Prostate gland (tissue), 2 donors: ENCODE results near the gene CEACAM4. TPM values are rescaled to one million over a fixed set of nuclear protein-coding genes. Genes with fewer than 3 reads are reported as not detected.
"Not testable (repeated sequence)": the region's sequence is repeated elsewhere in the genome, so short reads cannot be mapped to it uniquely, and the experiment has no call there.

Experiments
- DNase-seq: peaks from one replicate; pipeline ENCODE4 v3.0.0-alpha.2; 2019; ENCODE audit warnings: low spot score
- H3K27ac ChIP-seq, 2 donors: fragments of 200-600 bp; sonication (generic); 2 replicates each; pipeline ENCODE4 v1.5.1; 2017 to 2019
- H3K27me3 ChIP-seq: fragments of 200-600 bp; sonication (generic); replicated peaks from 2 replicates; pipeline ENCODE4 v1.5.1; 2019; ENCODE audit not compliant: insufficient read depth
- H3K36me3 ChIP-seq, 2 donors: fragments of 200-600 bp; sonication (generic); 1 replicate in 1 of 2; 2 replicates in 1 of 2; pipeline versions ENCODE4 v1.5.1 to v1.8.1; 2017 to 2019
- H3K4me1 ChIP-seq: fragments of 200-600 bp; sonication (generic); replicated peaks from 2 replicates; pipeline ENCODE4 v1.5.1; 2019
- H3K4me3 ChIP-seq, 2 donors: fragments of 200-600 bp; sonication (generic); 2 replicates each; pipeline ENCODE4 v1.5.1; 2017 to 2019
- H3K9me3 ChIP-seq: fragments of 200-600 bp; sonication (generic); 2 replicates; pipeline ENCODE4 v1.5.1; 2017
- CTCF ChIP-seq, 4 experiments: fragments of 200-600 bp in 2 of 4; fragments of 450-650 bp in 2 of 4; sonication (generic) in 2 of 4; IDR thresholded peaks; 1 replicate in 3 of 4; 2 replicates in 1 of 4; pipeline ENCODE4 v1.5.1; 2016 to 2019; ENCODE audit warnings: antibody characterized with exemption in 4 of 4, mild to moderate bottlenecking in 2 of 4, moderate library complexity in 2 of 4
- POLR2A ChIP-seq: fragments of 450-650 bp; IDR thresholded peaks from one replicate; pipeline ENCODE4 v1.6.1; 2016; ENCODE audit warnings: antibody characterized with exemption, mild to moderate bottlenecking
- POLR2AphosphoS5 ChIP-seq: sonication (generic); formaldehyde crosslinking; IDR thresholded peaks from one replicate; pipeline ENCODE4 v1.6.1; 2017; ENCODE audit warnings: antibody characterized with exemption
- WGBS: methylation state at CpG from one replicate; pipeline ENCODE4 v1.1.5; 2018; 5-methylcytosine and 5-hydroxymethylcytosine counted together
- intact Hi-C: fragments of 100-400 bp; cut with DNase I; formaldehyde crosslinking; loops from one replicate; pipeline ENCODE4 v1.14.2; 2022
- total RNA-seq, 2 donors: library from RNA; depleted of rRNA; stranded (reverse); fragments of >200 nt; gene quantifications; one replicate each; pipeline ENCODE4 v1.1.0, GENCODE V29; 2016

The CEACAM4 gene
- total RNA-seq, 2 donors from 2014 or later: 0.59 to 1.0 TPM

GRCh38 chr19:41657157-41657556, 30.3 kb upstream of the CEACAM4 start:
- no peaks in the 10 kb centered on the region for H3K9me3 ChIP-seq
- no peak for DNase-seq
- H3K4me1 ChIP-seq: no peaks in the 10 kb centered on the region
- H3K36me3 ChIP-seq: no peaks in the 10 kb centered on the region
- no peak for TF ChIP-seq CTCF (IDR thresholded peaks at IDR 0.05)
- no peak for TF ChIP-seq POLR2A
- TF ChIP-seq POLR2AphosphoS5: no peak
- 38% methylated on average over 2 of the region's 2 CpGs for WGBS
- intact Hi-C loops: no loop called here
- H3K27ac ChIP-seq: no peak overlapping the region
- no peaks in the 10 kb centered on the region for H3K27me3 ChIP-seq
- no peak overlapping the region for H3K4me3 ChIP-seq

- H3K4me1 ChIP-seq, H3K27ac ChIP-seq, H3K36me3 ChIP-seq, intact Hi-C loops, H3K4me3 ChIP-seq, H3K9me3 ChIP-seq, H3K27me3 ChIP-seq, DNase-seq: not testable (repeated sequence)
- 79% methylated on average over 2 of the region's 2 CpGs for WGBS
Measured at GRCh38 chr19:41656756-41657155, 29.9 kb upstream of the CEACAM4 start.

GRCh38 chr19:41652250-41652649, 25.4 kb upstream of the CEACAM4 start:
- no peak overlapping the region for H3K4me3 ChIP-seq
- no peaks in the 10 kb centered on the region for H3K9me3 ChIP-seq
- H3K4me1 ChIP-seq: no peaks in the 10 kb centered on the region
- DNase-seq: no peak
- no peak for TF ChIP-seq POLR2AphosphoS5
- no peak for TF ChIP-seq POLR2A
- no peak for TF ChIP-seq CTCF (IDR thresholded peaks at IDR 0.05)
- intact Hi-C loops: no loop called here
- no peaks in the 10 kb centered on the region for H3K36me3 ChIP-seq
- WGBS: 75% methylated on average over 5 of the region's 5 CpGs
- no peak overlapping the region for H3K27ac ChIP-seq
- no peaks in the 10 kb centered on the region for H3K27me3 ChIP-seq

GRCh38 chr19:41649827-41650226, 23.0 kb upstream of the CEACAM4 start:
- Histone ChIP-seq H3K9me3 (no peaks in the 10 kb centered on the region), H3K27ac (no peak overlapping the region), H3K4me3 (no peak overlapping the region), H3K27me3 (no peaks in the 10 kb centered on the region), H3K4me1 (no peaks in the 10 kb centered on the region), H3K36me3 (no peaks in the 10 kb centered on the region)
- TF ChIP-seq POLR2AphosphoS5: no peak
- TF ChIP-seq CTCF (IDR thresholded peaks at IDR 0.05): no peak
- TF ChIP-seq POLR2A: no peak
- 57% methylated on average over 3 of the region's 3 CpGs for WGBS
- DNase-seq: no peak
- intact Hi-C loops: no loop called here

- WGBS: 37% methylated on average over 14 of the region's 14 CpGs
- Histone ChIP-seq H3K27ac (no peak overlapping the region), H3K4me3 (no peak overlapping the region), H3K9me3 (no peaks in the 10 kb centered on the region), H3K36me3 (no peaks in the 10 kb centered on the region), H3K4me1 (no peaks in the 10 kb centered on the region), H3K27me3 (no peaks in the 10 kb centered on the region)
- peak in 1 of 4 experiments; percentile 21 for TF ChIP-seq CTCF (IDR thresholded peaks at IDR 0.05)
- TF ChIP-seq POLR2AphosphoS5: no peak
- no peak for TF ChIP-seq POLR2A
- intact Hi-C loops: no loop called here
- no peak for DNase-seq
Measured at GRCh38 chr19:41646589-41647204, 19.8 kb upstream of the CEACAM4 start.
